ENCODE results near the gene GLRX5. TPM values are rescaled to one million over a fixed set of nuclear protein-coding genes. Genes with fewer than 3 reads are reported as not detected.

Gene GLRX5
- total RNA-seq, 1 donor from 2014 or later, result 85.0 TPM

GRCh38 chr14:95540236-95540855 lies 5.5 kb downstream of the GLRX5 start:
- DNase-seq, result no peak
- intact Hi-C loops (cut with micrococcal nuclease), result no loop called here
- Histone ChIP-seq H3K4me3 (no peak overlapping the region), H3K27me3 (ENCODE audit: low read depth) (no peaks in the 10 kb centered on the region), H3K27ac (replicated peaks) (no peak overlapping the region), H3K9me3 (replicated peaks) (no peaks in the 10 kb centered on the region), H3K36me3 (peaks cover 12% of the 10 kb centered on the region), H3K4me1 (peaks cover 91% of the 10 kb centered on the region)
- no peak for TF ChIP-seq CTCF (IDR thresholded peaks at IDR 0.05; ENCODE audit: borderline replicate concordance)

DNA sequence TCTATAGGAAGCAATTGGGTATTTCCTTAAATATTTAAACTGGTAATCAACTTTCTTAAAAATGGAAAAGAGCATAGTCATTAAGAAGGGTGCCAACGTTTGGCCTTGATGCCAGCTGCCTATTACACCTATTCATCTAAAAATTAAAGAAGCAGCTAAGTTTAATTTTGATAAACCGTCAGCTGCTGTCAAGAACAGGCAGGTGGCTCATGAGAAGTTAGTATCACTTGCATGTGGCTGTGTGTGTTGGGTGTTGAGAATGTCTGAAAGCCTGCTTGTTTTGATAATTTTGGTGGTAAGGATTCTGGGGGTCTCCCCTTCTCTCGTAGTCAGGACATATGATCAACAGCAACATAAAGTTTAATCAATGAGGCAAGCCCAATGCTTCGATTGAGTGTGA lies 6.5 kb downstream of the GLRX5 start:
- no peaks in the 10 kb centered on the region for H3K9me3 ChIP-seq (replicated peaks)
- no peaks in the 10 kb centered on the region for H3K27me3 ChIP-seq (ENCODE audit: low read depth)
- no peak for TF ChIP-seq CTCF (IDR thresholded peaks at IDR 0.05; ENCODE audit: borderline replicate concordance)
- intact Hi-C loops (cut with micrococcal nuclease), result no loop called here
- peaks cover 12% of the 10 kb centered on the region for H3K36me3 ChIP-seq
- H3K27ac ChIP-seq (replicated peaks), result no peak overlapping the region
- no peak overlapping the region for H3K4me3 ChIP-seq
- H3K4me1 ChIP-seq, result peaks cover 91% of the 10 kb centered on the region
- no peak for DNase-seq

- Histone ChIP-seq H3K4me1 (peaks cover 85% of the 10 kb centered on the region), H3K9me3 (replicated peaks) (no peaks in the 10 kb centered on the region), H3K27me3 (ENCODE audit: low read depth) (no peaks in the 10 kb centered on the region), H3K4me3 (no peak overlapping the region), H3K36me3 (peaks cover 12% of the 10 kb centered on the region), H3K27ac (replicated peaks) (no peak overlapping the region)
- TF ChIP-seq CTCF (IDR thresholded peaks at IDR 0.05; ENCODE audit: borderline replicate concordance), result no peak
- no peak for DNase-seq
- intact Hi-C loops (cut with micrococcal nuclease), result no loop called here
These were observed 7.4 kb downstream of the GLRX5 start for GRCh38 chr14:95541932-95542930.

- H3K36me3 ChIP-seq, result peaks cover 12% of the 10 kb centered on the region
- H3K27ac ChIP-seq (replicated peaks), result no peak overlapping the region
- intact Hi-C loops (cut with micrococcal nuclease), result no loop called here
- H3K9me3 ChIP-seq (replicated peaks), result no peaks in the 10 kb centered on the region
- no peak for TF ChIP-seq CTCF (IDR thresholded peaks at IDR 0.05; ENCODE audit: borderline replicate concordance)
- peaks cover 85% of the 10 kb centered on the region for H3K4me1 ChIP-seq
- no peaks in the 10 kb centered on the region for H3K27me3 ChIP-seq (ENCODE audit: low read depth)
- no peak overlapping the region for H3K4me3 ChIP-seq
- DNase-seq, result no peak
These were observed 8.2 kb downstream of the GLRX5 start for GRCh38 chr14:95543021-95543420.

- intact Hi-C loops (cut with micrococcal nuclease), result no loop called here
- no peak for TF ChIP-seq CTCF (IDR thresholded peaks at IDR 0.05; ENCODE audit: borderline replicate concordance)
- H3K27ac ChIP-seq (replicated peaks), result peak overlapping the region; percentile 66
These were observed 9.7 kb downstream of the GLRX5 start for GRCh38 chr14:95544588-95544987.

More at GRCh38 chr14:95544588-95544987, 9.7 kb downstream of the GLRX5 start:
- Histone ChIP-seq H3K4me1 (peaks cover 81% of the 10 kb centered on the region), H3K4me3 (no peak overlapping the region), H3K27me3 (ENCODE audit: low read depth) (no peaks in the 10 kb centered on the region), H3K36me3 (peaks cover 12% of the 10 kb centered on the region), H3K9me3 (replicated peaks) (no peaks in the 10 kb centered on the region)
- peak; percentile 46 for DNase-seq

All from left ventricle myocardium inferior (tissue), 1 donor.